GM20000 (cell line): ENCODE measurements around the gene EPO.
"Not testable (repeated sequence)": the region's sequence is repeated elsewhere in the genome, so short reads cannot be mapped to it uniquely, and the experiment has no call there.

ENCODE experiments used
- DNase-seq: peaks from one replicate; pipeline ENCODE4 v3.0.0; 2012; ENCODE audit warnings: low spot score
- TF ChIP-seq, protein P1 (sequence below): IDR thresholded peaks from 2 replicates; pipeline ENCODE4 v1.5.1; 2012; ENCODE audit warnings: mild to moderate bottlenecking, control low read depth; ENCODE audit errors: extremely low read depth, missing control alignments

Gene EPO

DNA sequence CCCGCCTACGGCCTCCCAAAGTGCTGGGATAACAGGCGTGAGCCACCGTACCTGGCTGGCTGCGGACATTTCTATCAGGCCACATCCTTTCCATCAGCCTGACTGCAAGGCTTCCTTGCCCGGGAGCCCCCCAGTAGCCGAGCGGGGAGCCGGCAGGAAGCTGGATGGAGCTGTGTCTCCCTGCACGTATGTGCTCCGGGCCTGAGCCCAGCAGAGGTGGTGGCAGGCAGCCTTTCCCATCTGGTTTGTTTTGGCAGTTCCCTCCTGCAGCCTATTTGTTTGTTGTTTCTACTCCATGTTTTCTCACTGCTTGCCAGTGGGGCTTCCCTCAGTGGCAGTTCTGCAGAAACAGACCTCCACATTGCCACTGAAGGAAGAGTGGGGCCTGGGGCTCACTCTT is 8.9 kb upstream of the EPO start:
- no peak for DNase-seq
- TF ChIP-seq, protein P1, sequence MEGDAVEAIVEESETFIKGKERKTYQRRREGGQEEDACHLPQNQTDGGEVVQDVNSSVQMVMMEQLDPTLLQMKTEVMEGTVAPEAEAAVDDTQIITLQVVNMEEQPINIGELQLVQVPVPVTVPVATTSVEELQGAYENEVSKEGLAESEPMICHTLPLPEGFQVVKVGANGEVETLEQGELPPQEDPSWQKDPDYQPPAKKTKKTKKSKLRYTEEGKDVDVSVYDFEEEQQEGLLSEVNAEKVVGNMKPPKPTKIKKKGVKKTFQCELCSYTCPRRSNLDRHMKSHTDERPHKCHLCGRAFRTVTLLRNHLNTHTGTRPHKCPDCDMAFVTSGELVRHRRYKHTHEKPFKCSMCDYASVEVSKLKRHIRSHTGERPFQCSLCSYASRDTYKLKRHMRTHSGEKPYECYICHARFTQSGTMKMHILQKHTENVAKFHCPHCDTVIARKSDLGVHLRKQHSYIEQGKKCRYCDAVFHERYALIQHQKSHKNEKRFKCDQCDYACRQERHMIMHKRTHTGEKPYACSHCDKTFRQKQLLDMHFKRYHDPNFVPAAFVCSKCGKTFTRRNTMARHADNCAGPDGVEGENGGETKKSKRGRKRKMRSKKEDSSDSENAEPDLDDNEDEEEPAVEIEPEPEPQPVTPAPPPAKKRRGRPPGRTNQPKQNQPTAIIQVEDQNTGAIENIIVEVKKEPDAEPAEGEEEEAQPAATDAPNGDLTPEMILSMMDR, result no peak

DNA sequence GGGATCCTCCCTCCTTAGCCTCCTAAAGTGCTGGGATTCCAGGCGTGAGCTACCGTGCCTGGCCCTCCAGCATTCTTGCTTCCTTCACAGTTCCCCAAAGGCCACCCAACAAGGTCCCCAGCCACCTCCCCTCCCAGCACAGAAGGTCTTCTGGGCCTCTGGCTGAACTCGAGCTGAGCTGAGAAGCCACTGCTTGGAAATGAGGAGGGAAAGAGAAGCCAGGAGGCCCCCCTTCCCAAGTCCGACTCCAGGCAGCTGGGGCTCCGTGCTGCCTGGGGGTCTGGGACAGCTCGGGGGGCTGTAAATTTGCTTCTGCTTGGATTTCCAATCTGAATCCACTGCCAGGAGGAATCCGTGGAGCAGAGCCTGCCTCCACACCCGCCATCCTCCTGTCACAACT is 5.5 kb upstream of the EPO start:
- TF ChIP-seq, protein P1, result no peak
- DNase-seq, result no peak

DNA sequence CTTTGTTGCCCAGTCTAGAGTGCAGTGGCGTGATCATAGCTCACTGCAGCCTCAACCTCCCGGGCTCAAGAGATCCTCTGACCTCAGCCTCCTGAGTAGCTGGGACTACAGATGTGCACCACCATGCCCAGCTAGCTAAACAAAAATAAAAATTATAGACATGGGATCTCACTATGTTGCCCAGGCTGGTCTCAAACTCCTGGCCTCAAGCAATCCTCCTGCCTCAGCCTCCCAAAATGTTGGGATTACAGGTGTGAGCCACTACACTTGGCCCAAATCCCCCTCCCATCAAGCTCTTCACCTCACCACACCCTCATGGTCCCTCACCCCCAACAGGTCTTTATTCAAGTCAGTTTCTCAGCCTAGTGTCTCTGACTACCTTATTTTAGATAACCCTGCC is 3.2 kb upstream of the EPO start:
- DNase-seq, result not testable (repeated sequence)

DNA sequence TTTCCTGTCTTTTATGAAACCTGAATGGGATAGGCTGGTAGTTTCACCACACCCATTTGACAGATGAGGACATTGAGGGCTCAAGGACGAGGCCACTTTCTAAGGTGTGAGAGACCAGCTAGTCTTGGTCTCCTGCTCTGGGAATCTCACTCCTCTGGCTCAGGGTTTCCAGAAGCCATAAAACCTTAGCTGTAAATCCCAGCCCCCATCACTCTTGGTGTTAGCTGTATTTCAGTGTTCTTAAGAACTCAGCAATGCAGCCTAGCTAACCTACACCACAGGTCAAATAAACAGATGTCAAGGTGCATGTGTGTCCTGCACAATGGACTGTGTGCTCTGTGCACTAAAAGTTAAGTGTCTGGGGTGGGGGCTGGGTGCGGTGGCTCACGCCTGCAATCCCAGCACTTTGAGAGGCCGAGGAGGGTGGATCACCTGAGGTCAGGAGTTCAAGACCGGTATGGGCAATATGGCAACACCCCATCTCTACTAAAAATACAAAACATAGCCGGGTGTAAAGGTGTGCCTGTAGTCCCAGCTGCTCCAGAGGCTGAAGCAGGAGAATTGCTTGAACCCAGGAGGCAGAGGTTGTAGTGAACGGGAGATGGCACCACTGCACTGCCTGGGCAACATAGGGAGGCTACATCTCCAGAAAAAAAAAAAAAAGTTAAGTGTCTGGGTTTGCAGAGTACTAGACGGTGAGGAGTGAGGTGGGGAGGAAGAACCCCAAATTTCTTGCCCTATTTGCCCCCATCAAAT is 567 bp upstream of the EPO start:
- no peak for DNase-seq

DNA sequence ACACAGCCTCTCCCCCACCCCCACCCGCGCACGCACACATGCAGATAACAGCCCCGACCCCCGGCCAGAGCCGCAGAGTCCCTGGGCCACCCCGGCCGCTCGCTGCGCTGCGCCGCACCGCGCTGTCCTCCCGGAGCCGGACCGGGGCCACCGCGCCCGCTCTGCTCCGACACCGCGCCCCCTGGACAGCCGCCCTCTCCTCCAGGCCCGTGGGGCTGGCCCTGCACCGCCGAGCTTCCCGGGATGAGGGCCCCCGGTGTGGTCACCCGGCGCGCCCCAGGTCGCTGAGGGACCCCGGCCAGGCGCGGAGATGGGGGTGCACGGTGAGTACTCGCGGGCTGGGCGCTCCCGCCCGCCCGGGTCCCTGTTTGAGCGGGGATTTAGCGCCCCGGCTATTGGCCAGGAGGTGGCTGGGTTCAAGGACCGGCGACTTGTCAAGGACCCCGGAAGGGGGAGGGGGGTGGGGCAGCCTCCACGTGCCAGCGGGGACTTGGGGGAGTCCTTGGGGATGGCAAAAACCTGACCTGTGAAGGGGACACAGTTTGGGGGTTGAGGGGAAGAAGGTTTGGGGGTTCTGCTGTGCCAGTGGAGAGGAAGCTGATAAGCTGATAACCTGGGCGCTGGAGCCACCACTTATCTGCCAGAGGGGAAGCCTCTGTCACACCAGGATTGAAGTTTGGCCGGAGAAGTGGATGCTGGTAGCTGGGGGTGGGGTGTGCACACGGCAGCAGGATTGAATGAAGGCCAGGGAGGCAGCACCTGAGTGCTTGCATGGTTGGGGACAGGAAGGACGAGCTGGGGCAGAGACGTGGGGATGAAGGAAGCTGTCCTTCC is 620 bp downstream of the EPO start:
- DNase-seq, result no peak
- TF ChIP-seq, protein P1, result no peak

More for the DNA sequence above, 567 bp upstream of the EPO start:
- TF ChIP-seq, protein P1, result no peak

DNA sequence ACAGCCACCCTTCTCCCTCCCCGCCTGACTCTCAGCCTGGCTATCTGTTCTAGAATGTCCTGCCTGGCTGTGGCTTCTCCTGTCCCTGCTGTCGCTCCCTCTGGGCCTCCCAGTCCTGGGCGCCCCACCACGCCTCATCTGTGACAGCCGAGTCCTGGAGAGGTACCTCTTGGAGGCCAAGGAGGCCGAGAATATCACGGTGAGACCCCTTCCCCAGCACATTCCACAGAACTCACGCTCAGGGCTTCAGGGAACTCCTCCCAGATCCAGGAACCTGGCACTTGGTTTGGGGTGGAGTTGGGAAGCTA is 1.2 kb downstream of the EPO start:
- TF ChIP-seq, protein P1, result no peak
- DNase-seq, result no peak

DNA sequence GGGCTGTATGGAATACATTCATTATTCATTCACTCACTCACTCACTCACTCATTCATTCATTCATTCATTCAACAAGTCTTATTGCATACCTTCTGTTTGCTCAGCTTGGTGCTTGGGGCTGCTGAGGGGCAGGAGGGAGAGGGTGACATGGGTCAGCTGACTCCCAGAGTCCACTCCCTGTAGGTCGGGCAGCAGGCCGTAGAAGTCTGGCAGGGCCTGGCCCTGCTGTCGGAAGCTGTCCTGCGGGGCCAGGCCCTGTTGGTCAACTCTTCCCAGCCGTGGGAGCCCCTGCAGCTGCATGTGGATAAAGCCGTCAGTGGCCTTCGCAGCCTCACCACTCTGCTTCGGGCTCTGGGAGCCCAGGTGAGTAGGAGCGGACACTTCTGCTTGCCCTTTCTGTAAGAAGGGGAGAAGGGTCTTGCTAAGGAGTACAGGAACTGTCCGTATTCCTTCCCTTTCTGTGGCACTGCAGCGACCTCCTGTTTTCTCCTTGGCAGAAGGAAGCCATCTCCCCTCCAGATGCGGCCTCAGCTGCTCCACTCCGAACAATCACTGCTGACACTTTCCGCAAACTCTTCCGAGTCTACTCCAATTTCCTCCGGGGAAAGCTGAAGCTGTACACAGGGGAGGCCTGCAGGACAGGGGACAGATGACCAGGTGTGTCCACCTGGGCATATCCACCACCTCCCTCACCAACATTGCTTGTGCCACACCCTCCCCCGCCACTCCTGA is 2.4 kb downstream of the EPO start:
- TF ChIP-seq, protein P1, result no peak
- no peak for DNase-seq
